Measurements from ENCODE around the gene SEPTIN11.

- TF ChIP-seq CTCF (conservative IDR thresholded peaks at IDR 0.05; ENCODE audit: low read depth, low read length) (no peak), POLR2A (IDR thresholded peaks at IDR 0.05; ENCODE audit: low read depth, low read length) (no peak), USF2 (IDR thresholded peaks at IDR 0.05; ENCODE audit: low read depth, low read length) (no peak), MAZ (IDR thresholded peaks at IDR 0.05; ENCODE audit: borderline replicate concordance, low read depth, low read length) (no peak), NFE2L2 (IDR thresholded peaks at IDR 0.05; ENCODE audit: low read depth, low read length) (no peak), SMC3 (IDR thresholded peaks at IDR 0.05; ENCODE audit: low read depth, low read length) (no peak), RAD21 (IDR thresholded peaks at IDR 0.05; ENCODE audit: low read length) (no peak), MAFK (IDR thresholded peaks at IDR 0.05; ENCODE audit: low read depth, low read length) (no peak), RFX5 (IDR thresholded peaks at IDR 0.05; ENCODE audit: low read depth, low read length) (no peak), FOS (IDR thresholded peaks at IDR 0.05; ENCODE audit: low read depth, low read length) (no peak)
Observed at GRCh38 chr4:76960014-76960413, 10.5 kb downstream of the SEPTIN11 start.

Data from IMR-90 (cell line).